GM18907 (cell line): ENCODE data around the gene SIGLECL1.

ENCODE experiments used
- ATAC-seq: cut with Tn5 transposase; IDR thresholded peaks from one replicate; pipeline ENCODE4 v1.9.1; 2021; ENCODE audit warnings: mild to moderate bottlenecking, moderate library complexity; ENCODE audit not compliant: unreplicated experiment

Gene SIGLECL1

DNA sequence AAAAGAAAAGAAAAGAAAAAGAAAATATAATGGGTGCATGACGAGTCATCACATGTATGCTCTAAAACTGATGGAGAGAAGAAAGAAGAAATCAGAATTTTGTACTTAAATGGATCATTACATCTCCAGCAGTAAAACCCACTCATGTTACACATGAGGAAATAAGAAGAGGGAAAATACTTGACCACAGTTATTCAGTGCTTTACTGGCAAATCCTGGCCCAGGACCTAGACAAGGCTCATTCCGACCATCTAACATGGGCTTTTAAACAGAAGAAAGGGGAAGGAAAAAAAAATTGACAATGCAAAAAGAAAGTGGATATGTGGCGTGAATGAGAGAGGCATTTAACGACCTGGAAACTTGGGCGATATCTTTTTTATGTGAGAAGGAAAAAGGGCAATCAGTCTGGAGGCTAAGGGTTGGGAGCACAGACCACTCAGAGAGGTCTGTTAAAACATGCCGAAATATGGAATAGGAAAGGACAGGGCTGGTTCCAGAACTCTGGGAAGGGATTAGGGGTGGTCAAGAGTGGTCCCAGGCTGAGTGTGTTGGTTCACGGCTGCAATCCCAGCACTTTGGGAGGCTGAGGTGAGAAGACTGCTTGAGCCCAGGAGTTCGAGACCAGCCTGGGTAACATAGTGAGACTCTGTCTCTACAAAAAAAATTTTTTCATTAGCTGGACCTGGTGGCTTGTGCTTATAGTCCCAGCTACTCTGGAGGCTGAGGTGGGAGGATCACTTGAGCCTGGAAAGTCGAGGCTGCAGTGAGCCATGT lies 1.6 kb downstream of the SIGLECL1 start:
- no peak for ATAC-seq

DNA sequence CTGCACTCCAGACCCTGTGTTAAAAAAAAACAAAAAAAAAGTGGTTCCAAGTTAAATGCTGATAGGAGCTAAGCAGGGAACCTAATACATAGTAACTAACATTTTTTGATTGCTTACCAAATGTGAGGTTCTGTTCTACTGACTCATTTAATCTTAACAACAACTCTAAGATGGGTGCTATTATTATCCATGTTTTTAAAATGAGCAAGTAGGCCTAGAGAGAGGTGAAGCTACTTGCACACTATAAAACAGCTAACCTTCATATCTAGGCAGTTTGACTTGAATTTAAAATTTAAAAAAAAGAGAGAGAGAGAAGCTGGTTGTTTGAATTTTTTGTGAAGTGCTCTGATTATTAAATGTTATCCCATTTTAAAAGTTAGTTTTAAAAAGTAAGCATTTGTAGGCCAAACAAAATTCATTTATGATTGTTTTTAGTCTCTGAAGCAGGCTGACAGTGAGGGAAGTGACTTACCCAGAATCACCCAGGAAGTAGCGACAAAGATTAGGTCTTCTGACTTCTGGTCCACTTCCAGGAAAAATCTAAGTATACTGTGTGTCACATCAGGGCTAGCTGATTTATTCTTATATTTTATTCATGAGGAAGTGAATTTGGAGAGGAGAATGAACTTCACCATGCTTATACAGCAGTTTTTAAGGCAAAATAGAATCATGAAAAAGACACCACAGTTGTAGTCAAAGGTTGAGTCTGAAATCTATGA lies 2.4 kb downstream of the SIGLECL1 start:
- no peak for ATAC-seq

DNA sequence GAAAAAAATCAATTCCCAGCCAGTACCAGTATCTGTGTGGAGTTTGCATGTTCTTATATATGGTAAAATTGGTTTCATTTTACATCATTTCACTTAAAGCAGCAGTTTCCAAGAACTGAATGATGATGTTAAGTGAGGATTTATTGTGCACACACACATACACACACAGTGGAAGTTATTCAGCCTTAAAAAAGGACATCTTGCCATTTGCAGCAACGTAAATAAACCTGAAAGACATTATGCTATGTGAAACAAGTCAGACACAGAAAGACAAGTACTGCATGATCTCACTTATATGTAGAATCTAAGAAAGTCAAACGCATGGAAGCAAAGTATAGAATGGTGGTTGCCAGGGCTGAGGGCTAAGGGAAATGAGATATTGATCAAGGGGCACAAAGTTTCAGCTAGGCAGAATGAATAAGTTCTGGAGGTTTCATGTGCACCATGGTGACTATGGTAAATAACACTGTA lies 5.3 kb downstream of the SIGLECL1 start:
- ATAC-seq, result no peak

DNA sequence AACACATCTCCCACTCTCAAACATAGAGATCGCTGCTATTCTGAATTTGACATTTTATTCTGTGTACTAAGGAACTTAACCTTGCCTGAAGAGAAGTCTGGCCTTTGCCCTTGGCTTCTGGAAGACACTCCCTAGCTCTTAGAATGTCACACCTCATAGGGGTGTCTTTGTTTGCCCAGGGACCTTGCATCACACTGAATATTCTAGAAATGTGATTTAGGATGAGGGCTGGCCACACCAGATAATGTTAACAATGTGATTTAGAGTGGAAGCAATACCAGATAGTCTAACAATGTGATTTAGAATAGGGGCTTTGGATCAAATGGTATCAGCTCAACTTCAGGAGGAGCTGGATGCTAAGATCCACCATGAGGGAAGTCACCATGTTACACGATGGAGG lies 6.6 kb downstream of the SIGLECL1 start:
- ATAC-seq, result no peak

DNA sequence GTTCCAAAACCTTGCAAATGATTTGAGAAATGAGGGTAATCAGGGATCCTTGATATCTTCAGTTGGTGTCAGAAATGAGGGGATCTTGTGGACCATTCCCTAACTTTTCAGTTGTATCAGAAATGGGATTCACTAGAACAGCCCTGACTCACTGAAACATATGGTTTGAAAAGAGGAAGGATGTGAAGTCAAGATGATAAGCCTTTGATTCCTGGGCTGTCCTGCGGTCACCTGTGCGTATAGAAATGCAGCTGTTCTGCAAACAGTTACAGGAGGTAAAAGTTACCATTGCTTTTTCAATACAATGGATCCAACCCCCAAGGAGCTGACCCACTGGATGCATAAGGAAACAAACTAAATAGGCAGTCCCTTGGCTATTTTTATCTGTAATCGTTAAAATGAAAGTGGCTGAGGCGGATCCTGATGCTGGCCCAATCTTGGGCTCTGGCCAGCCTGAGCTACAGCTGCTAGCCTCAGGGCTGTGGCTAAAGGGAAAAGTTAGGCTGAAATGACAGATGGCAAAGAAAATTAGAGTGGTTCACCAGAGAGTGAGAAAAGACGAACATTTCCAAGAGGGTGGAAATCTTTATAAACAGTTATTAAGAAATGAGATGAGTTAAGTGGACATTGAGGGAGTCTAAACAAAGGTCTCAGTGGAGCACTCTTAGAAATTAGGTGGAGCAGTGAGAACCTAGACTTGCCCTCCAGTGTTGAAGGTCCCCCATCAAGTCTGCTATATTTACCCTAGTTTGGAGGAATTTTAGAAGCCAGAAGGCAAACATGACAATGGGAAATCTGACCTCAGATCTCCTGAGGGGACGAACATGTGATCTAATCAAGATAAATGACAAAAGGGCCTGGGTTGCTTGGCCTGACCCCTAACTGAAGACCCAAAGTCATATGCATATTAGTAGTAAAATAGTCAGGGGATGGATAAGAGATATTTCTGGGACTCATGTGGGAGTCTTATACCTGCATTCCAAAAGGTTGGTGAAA lies 7.6 kb downstream of the SIGLECL1 start:
- ATAC-seq, result no peak

DNA sequence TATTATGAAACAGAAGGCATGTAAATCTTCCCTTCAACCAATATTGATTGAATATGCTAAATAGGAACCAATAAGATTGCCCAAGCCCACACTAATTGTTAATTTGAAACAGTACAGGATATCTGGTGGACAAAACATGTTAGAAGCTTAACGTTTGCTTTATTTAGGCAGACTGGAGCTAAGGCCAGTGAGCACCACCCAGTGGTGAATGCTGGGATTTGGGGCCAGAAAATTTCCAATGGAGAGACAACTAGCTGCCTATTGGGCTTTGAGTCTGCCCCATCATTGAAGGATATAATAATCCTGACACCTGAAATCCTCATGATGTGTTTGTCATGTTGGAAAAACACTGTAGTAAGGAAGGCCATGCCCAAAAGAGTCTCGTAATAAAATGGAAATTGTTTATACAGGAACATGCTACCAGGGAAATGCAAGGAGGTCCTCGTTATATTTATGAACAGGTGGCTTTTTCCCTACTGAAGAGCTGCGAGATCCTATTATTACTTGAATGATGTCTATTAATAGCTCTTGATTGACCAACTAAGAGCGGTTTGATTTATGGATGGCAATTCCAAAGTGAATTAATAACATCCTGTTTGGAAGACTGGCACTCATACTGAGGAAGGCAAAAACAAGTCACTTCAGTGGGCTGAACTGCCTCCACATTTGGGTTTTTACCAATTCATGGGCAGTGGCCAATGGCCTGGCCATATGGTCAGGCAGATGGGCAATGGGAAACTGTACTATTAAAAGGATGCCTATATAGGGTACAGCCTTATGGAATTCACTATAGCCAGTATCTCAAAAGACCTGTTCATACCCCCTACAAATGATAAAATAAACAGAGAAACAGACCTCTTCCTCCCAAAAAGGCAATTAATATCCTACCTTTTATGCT lies 8.7 kb downstream of the SIGLECL1 start:
- no peak for ATAC-seq

DNA sequence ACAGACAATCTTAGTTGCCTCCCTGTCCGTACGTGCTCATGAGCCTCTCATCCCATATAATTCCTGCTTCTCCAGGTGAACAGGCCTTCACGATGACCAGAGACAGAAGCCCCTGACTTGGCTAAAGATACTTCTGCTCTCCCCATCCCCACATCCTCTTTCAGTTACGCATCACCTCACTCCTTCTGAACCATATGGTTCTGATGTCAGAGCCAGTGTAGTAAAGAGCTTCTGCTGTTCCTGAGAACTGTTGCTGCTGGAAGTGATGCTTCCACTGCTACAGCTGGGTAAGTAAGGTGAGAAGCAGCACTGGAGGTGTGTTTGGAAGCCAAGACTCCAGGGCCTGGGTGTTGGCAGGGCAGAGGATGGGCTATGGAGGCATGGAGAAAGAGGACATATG lies 12.9 kb downstream of the SIGLECL1 start:
- ATAC-seq, result no peak

DNA sequence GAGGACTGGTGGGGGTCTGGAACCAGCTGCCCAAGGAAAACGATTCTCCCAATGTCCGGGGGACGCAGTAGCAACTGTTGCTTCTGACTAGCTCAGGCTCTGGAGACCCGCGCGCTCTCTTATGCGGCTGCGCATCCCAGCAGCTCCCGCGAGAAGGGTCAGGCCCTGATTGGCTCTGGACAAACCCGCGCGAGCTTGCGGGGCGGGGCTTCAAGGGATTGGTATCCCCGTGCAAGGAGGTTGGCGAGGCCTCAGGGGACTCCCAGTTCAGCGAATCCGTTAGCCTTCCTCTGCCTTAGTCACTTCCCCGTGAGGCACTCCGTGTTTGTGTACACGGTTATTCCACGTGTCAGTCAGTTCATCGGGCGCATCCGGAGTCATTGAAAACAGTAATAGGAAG lies 20.2 kb downstream of the SIGLECL1 start:
- ATAC-seq, result no peak

DNA sequence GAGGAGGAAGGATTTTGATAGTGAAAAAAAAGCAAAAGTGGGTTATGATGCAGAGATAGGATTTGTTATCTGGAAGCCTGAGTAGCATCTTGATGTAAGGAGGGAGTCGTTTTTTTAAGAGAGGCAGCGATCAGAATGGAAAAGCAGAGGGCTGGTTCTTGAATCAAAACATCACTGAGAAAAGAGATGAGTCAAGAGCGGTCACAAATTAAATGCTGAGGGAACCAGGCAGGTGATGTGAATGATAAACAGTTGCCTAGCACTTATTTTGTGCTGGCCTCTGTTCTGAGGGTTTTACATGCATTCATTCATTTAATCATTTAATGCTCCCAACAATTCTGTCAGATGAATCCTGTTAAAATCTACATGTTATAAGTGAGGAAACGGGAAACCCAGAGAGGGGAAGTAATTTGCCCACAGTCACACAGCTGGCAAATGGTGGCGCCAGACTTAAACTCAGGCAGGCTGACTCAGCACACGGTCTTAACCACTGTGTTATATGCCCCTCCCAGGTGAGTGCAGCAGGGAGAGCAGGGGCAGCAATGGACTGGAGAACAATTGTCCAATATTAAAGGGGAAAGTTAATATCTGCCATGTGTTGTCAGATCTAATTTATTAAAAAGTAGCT lies 21.4 kb downstream of the SIGLECL1 start:
- no peak for ATAC-seq

DNA sequence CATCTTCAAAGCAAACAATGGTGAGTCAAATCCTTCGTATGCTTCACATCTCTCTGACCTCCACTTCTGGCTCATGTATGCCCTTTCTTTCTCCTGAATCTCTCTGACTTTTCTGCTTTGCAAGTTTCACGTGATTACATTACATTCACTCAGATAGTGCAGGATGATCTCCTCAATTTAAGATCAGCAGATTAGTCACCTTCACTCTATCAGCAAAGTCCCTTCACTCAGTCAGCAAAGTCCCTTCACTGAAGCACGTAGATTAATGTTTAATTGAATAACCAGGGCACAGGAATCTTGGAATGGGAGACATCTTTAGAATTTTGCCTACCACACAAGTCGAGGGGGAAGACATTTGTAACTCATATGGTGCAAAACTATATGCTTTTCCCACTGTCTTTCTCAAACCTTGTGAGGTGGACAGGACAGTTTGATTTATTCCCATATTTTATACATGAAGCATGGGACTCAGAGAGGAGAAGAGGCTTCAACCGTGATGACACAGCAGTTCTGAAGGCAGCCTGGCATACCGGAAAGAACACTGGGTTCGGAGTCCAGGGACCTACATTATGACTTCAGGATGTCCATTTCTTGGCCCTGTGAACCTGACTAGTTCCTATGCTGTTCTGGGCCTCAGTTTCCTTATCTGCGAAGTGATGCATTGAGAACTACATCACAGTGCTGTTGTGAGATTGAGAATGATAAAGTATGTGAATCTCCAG lies 23.3 kb downstream of the SIGLECL1 start:
- no peak for ATAC-seq

DNA sequence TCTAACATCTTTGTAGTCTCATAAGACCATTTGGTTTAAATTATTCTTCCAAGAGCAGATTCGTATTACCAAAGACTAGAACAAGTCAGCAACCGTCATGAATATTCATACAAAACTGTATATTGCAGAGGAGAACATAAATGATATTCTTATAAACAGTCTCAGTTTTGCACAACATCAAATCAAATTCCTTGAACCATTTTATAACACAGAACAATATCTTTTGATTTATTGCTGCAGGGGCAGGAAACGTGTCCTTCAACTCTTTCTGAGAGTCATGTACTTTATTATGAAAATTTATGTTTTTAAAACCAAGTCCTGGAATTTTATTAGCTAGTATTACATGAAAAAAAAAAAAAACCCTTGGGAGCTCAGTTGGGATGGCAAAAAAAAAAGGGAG lies 26.2 kb downstream of the SIGLECL1 start:
- ATAC-seq, result no peak

DNA sequence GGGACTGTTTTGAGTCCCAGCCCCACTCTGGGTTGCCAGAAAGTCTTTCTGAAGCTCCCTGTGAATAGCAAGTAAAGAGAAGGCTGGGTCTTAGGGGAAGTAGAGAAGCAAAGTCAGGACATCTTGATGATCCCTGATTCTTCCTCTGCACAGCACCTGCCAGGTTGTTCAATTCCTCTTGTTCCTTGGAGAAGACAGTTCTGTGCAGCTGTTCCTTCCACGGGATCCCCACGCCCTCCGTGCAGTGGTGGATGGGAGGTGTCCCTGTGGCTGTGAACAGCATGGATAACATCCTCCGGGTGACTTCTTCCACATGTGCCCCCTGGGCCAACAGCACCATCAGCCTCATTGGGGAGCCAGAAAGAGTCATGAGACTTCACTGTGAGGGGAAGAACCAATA lies 31.5 kb downstream of the SIGLECL1 start:
- no peak for ATAC-seq

DNA sequence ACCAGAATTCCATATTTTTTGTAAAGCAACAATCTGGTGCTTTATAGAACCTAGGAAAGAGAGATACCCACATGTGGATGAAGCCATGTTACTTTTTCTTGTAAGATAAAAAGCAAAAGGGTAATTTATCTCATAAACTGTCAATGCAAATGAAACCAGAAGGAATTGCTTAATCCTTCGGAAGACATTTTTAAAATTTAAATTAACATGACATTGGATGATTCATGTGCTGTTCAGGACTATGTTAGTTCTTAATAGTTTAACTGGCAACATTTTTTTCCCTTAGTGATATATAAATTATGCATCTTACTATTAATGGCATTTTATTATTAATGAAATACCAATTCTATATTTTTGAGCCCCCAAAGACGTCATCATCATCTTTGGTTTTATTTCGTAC lies 34.8 kb downstream of the SIGLECL1 start:
- ATAC-seq, result no peak

DNA sequence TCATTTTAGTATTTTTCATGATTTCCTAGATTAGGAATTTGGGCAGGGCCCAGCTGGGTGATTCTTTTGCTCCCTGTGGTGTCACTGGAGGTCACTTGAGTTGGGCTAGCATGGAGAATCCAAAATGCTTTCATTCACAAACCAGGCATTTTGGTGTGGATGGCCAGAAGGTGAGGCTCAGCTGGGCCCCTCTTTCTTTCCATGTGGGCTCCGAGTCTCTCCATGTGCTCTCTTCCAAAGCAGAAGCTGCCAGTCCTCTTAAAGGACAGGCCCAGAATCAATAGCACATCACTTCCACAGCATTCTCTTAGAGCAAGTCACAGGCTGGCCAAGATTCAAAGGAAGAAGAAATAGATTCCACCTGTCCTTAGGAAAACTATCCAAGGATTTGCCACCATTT lies 38.8 kb downstream of the SIGLECL1 start:
- ATAC-seq, result no peak

DNA sequence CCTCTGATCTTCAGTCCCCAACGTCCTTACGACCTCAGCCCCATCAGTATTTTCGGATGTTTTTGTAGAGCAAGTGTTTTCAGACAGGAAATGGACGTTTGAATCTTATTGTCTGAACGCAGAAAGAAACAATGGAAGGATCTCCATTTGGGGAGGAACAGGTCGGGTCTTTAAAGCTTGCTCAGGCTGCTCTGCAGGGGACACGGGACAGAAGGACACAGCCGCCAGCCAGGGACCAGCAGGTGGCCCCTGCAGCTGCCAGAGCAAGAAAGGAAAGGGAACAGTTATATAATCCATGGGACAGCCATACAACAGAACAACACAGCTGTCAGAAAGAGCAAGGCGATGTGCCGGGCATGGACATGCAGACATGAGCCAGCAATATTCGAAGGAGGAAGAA lies 42.1 kb downstream of the SIGLECL1 start:
- no peak for ATAC-seq

DNA sequence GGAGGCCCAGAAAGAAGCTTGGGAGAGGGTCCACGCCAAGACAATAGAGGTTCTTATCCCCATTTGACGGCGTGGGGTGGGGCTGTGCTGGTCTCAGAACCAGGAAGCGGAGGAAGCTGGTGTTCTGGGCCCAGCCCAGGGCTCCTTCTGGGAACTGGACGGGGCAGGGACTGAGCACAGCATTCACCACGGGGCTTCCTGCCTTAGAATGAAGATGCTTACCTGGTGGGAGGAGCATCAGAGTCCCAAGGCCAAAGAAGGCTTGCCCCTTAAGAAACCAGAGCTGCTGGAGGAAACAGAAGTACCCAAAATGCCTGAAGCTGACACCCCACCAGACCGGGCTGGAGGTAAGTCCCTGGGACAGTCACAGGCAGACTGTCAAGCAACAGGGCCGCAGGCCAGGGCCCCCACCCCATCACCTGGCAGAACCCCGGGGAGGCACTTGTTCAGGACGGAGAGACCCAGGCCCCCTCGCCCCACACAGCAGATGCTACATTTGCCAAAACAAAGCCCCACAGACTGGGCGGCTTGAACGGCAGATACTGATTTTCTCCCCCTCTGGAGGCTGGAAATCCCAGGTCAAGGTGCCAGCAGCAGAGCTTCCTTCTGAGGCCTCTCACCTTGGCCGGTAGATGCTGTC lies 42.8 kb downstream of the SIGLECL1 start:
- no peak for ATAC-seq

DNA sequence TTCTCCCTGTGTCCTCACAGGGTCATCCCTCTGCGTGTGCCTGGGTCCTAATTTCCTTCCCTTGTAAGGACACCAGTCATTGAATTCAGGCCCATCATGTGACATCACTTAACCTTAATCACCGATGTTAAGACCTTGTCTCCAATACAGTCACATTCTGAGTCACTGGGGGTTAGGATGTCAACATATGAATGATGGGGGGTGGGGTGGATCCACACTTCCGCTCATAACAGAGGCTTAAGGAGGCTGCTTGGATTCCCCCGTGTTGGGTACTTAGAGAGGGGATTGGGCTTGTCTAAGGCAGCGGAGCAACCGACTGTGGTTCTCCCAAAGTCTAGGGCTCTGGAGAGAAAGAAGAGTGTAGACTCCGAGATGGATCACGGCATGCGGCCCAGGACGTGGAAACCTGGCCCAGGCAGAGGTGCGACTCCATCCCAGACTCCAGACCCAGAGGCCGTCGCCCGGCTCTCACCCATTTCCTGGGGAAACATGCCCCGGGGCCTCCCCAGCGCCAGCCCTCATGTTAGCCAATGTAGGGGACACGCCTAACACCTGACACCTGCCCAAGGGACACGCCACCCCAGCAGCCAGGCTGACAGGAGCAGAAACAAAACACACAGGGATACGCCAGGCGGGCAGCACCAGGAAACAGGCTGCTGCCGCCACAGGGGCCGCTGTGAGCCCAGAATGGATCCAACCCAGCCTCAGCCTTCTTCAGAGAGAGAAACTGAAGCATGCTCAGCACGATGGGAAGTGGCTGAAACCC lies 43.5 kb downstream of the SIGLECL1 start:
- no peak for ATAC-seq

DNA sequence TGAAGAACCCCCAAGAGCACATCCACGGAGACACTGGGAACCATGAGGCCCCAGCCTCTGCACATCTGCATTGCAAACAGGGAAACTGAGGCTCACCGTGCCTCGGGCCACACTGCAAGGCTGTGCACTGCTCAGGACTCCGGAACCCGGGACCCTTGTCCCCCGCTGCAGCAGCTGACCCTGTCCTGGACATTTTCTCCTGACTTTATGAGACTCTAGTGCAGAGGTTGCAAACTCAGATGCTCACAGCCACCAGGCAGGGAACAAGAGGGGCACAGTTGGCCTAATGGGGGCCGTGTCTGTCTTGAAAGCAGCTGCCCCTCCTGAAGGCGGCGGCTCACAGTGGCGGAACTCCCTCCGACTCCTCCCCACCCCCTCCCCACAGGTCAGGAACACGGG lies 44.1 kb downstream of the SIGLECL1 start:
- ATAC-seq, result no peak
